Superior temporal gyrus (tissue), 1 donor: ENCODE results near the gene UBL4A.
A peak's percentile ranks its signal among the peaks of the same experiment; 100 is the strongest.

Source experiments
- DNase-seq: peaks from one replicate; pipeline ENCODE4 v3.0.0-alpha.2; 2016; ENCODE audit errors: extremely low spot score

The UBL4A gene

GRCh38 chrX:154486396-154487207, at the start of gene UBL4A:
UBL4A (minus strand) TSS chrX:154486615; CDS start chrX:154486584, 31 bp downstream.
- no peak for DNase-seq

GRCh38 chrX:154535892-154536291, 49.5 kb upstream of the UBL4A start:
- no peak for DNase-seq

- DNase-seq, result peak; percentile 81
These were observed 48.3 kb upstream of the UBL4A start for GRCh38 chrX:154534526-154535322.

- DNase-seq, result no peak
These were observed 46.3 kb upstream of the UBL4A start for GRCh38 chrX:154532690-154533089.

- no peak for DNase-seq
These were observed 45.2 kb upstream of the UBL4A start for GRCh38 chrX:154531626-154532025.

GRCh38 chrX:154530286-154530685, 43.9 kb upstream of the UBL4A start:
- no peak for DNase-seq

GRCh38 chrX:154529206-154529612, 42.8 kb upstream of the UBL4A start:
- no peak for DNase-seq

GRCh38 chrX:154526901-154527675, 40.7 kb upstream of the UBL4A start:
- DNase-seq, result peak; percentile 81

GRCh38 chrX:154525606-154526490, 39.4 kb upstream of the UBL4A start:
- no peak for DNase-seq

- no peak for DNase-seq
These were observed 33.0 kb upstream of the UBL4A start for GRCh38 chrX:154519389-154519788.

- DNase-seq, result peak; percentile 11
These were observed 30.8 kb upstream of the UBL4A start for GRCh38 chrX:154517101-154517781.

- DNase-seq, result peak; percentile 64
These were observed 30.3 kb upstream of the UBL4A start for GRCh38 chrX:154516656-154517100.

- DNase-seq, result peak; percentile 81
These were observed 29.7 kb upstream of the UBL4A start, which contains the start of gene FAM3A for GRCh38 chrX:154515966-154516655. FAM3A (minus strand) TSS chrX:154516232; CDS start chrX:154515772, 460 bp downstream.

GRCh38 chrX:154515090-154515965, 28.9 kb upstream of the UBL4A start:
- no peak for DNase-seq

- DNase-seq, result no peak
These were observed 27.3 kb upstream of the UBL4A start for GRCh38 chrX:154513716-154514115.

GRCh38 chrX:154512879-154513553, 26.6 kb upstream of the UBL4A start:
- no peak for DNase-seq

GRCh38 chrX:154511761-154512160, 25.3 kb upstream of the UBL4A start:
- DNase-seq, result no peak

GRCh38 chrX:154509455-154509854, 23.0 kb upstream of the UBL4A start:
- no peak for DNase-seq
